ENCODE results near the gene NFKBIL1. TPM values are rescaled to one million over a fixed set of nuclear protein-coding genes. Genes with fewer than 3 reads are reported as not detected.
"Not testable (repeated sequence)": the region's sequence is repeated elsewhere in the genome, so short reads cannot be mapped to it uniquely, and the experiment has no call there.

Gene NFKBIL1
- total RNA-seq, 4 donors from 2014 or later: 23.7 to 34.0 (median 27.5) TPM

DNA sequence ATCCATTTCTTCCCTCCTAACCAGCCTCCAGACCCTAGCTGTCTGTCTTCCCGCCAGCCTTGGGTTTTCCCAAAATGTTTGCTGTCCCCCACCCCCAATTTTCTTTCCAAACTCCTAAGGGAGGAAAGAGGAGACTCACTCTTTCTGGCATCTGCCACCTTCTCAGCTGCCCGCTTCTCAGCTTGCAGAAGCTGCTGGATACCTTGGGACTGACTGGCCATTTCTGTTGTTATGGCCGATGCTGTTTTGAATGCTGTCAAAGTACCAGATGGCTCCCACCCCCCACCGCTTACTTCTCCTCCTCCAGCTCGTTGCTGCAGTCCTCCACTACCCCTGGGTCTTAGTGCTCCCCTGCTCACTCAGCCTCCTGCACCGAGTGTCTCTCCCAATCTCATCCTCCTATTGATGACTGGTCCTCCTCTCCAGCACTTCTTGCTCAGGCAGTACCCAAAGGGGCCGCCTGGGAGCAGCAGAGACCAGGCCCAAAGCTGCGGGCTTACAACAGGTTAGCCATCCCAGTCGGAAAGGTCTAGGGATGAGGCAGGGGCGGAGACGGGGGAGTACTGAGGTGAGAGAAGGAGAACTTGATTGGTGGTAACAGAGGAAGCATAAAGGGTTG lies 960 bp upstream of the NFKBIL1 start, which contains the start of gene ATP6V1G2:
Gene ATP6V1G2, minus strand, starts transcription at position 270 of the 619 bp plus-strand sequence. Its CDS starts 49 bp downstream, at position 221.
- Histone ChIP-seq H3K4me1 (peaks cover 17 to 18% of the 10 kb centered on the region in 2 donors), H3K36me3 (peaks cover 4 to 22% of the 10 kb centered on the region in 2 donors), H3K9me3 (no peaks in the 10 kb centered on the region), H3K4me3 (replicated peaks in 1 of 3) (peak within 1 kb of the TSS in 2 of 3 donors; percentile 7 to 25), H3K27ac (peak within 1 kb of the TSS; percentile 66 to 85 (median 66)), H3K27me3 (no peaks in the 10 kb centered on the region)
- WGBS, 2 donors: 5 to 6% methylated on average over 11 of the region's 11 CpGs
- DNase-seq: peak; percentile 90
- intact Hi-C loops (cut with DNase I): loop anchor here (5.0 to 10.0 kb wide), 2 partner anchors 51 to 52 kb away; partner anchors contain the start of gene MICB
- TF ChIP-seq, protein P1, sequence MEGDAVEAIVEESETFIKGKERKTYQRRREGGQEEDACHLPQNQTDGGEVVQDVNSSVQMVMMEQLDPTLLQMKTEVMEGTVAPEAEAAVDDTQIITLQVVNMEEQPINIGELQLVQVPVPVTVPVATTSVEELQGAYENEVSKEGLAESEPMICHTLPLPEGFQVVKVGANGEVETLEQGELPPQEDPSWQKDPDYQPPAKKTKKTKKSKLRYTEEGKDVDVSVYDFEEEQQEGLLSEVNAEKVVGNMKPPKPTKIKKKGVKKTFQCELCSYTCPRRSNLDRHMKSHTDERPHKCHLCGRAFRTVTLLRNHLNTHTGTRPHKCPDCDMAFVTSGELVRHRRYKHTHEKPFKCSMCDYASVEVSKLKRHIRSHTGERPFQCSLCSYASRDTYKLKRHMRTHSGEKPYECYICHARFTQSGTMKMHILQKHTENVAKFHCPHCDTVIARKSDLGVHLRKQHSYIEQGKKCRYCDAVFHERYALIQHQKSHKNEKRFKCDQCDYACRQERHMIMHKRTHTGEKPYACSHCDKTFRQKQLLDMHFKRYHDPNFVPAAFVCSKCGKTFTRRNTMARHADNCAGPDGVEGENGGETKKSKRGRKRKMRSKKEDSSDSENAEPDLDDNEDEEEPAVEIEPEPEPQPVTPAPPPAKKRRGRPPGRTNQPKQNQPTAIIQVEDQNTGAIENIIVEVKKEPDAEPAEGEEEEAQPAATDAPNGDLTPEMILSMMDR (IDR thresholded peaks at IDR 0.05): peak; percentile 72 to 98 (median 97)
- TF ChIP-seq POLR2A (IDR thresholded peaks at IDR 0.05): no peak

DNA sequence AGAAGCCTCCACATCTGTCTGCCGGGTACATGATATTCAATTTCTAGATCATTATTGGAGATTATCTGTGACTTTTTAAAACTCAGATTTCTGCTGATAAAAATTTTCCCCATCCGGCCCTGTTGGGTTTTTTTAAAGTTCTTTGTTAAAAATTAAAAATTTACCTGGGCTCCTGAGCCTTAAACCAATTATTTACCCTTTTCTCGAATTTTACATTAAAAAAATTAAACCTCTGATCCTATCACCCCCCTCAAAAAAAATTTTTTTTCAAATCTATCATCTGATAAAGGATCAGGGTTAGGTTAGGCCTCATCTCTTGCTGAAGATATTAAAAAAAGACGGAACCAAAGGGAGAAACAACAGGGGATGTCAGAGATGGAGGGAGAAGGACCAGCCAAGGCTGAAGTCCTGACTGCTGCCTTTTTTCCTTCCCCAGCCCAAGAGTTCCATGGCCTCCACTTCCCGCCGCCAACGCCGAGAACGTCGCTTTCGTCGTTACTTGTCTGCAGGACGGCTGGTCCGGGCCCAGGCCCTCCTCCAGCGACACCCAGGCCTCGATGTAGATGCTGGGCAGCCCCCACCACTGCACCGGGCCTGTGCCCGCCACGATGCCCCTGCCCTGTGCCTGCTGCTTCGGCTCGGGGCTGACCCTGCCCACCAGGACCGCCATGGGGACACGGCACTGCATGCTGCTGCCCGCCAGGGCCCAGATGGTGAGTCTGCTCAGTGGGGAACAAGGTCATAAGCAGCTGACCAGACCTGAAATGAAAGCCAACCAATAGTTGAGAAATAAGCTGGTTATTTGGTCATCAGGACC lies 527 bp downstream of the NFKBIL1 start:
- 72 to 78% methylated on average over 18 to 24 of the region's 24 CpGs for WGBS, 2 donors
- H3K9me3 ChIP-seq: no peaks in the 10 kb centered on the region
- H3K27ac ChIP-seq: peak overlapping the region; percentile 66 to 85 (median 66)
- H3K36me3 ChIP-seq: peaks cover 4 to 22% of the 10 kb centered on the region in 2 donors
- intact Hi-C loops (cut with DNase I): loop anchor here (5.0 to 10.0 kb wide), 2 partner anchors 49 to 53 kb away; partner anchors contain the start of gene MICB
- peak overlapping the region in 2 of 3 donors; percentile 7 to 25 for H3K4me3 ChIP-seq (replicated peaks in 1 of 3)
- DNase-seq: peak in 1 of 2 donors; percentile 12
- H3K4me1 ChIP-seq: peaks cover 13 to 14% of the 10 kb centered on the region in 2 donors
- no peak for TF ChIP-seq POLR2A (IDR thresholded peaks at IDR 0.05)
- no peaks in the 10 kb centered on the region for H3K27me3 ChIP-seq

DNA sequence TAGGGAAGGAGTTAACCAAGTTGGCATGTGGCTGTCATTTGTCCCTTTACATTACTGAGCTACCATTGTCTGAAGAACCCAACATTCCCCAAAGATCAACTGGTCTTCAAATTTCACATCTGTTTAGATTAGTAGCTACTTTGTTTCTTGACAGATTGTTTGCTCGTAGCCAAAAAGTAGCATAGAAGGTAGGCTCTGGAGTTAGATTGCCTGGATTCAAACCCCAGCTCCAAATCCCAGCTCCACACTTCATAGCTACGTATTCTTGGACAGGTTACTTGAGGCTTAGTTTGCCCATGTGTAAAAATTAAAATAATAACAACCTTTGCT lies 1.1 kb downstream of the NFKBIL1 start:
- Histone ChIP-seq H3K9me3 (no peaks in the 10 kb centered on the region), H3K27me3 (no peaks in the 10 kb centered on the region), H3K4me1 (peaks cover 11 to 13% of the 10 kb centered on the region in 2 donors), H3K36me3 (peaks cover 5 to 22% of the 10 kb centered on the region in 2 donors), H3K27ac (peak overlapping the region in 1 of 3 donors; percentile 85), H3K4me3 (replicated peaks in 1 of 3) (peak overlapping the region in 1 of 3 donors; percentile 25)
- no peak for DNase-seq
- TF ChIP-seq POLR2A (IDR thresholded peaks at IDR 0.05): no peak
- TF ChIP-seq, protein P1 (IDR thresholded peaks at IDR 0.05): no peak
- WGBS, 2 donors: 93 to 96% methylated on average over 2 of the region's 2 CpGs
- intact Hi-C loops (cut with DNase I): loop anchor here (5.0 to 10.0 kb wide), 2 partner anchors 49 to 54 kb away; partner anchors contain the start of gene MICB

DNA sequence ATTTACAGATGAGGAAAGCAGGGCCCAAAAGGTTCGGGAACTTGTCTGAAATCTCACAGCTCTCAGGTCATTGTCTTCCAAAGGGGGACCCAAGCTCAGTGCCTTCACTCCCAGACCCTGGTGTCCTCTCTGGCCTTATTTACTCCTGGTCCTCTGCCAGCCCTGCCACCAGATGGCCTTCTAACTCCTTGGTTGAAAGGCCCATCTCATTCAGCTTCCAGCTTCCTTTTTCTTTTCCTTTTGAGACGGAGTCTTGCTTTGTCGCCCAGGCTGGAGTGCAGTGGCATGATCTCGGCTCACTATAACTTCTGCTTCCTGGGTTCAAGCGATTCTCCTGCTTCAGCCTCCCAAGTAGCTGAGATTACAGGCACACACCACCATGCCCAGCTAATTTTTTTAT lies 4.0 kb downstream of the NFKBIL1 start:
- H3K9me3 ChIP-seq; H3K27ac ChIP-seq; intact Hi-C loops (cut with DNase I); H3K4me3 ChIP-seq (replicated peaks in 1 of 3); H3K27me3 ChIP-seq: not testable (repeated sequence)
- TF ChIP-seq, protein P1 (IDR thresholded peaks at IDR 0.05): peak in 3 of 6 experiments; percentile 5 to 15 (median 14)
- DNase-seq: peak; percentile 19 to 33
- 58 to 63% methylated on average over 5 of the region's 5 CpGs for WGBS, 2 donors
- Histone ChIP-seq H3K4me1 (peaks cover 11 to 13% of the 10 kb centered on the region in 2 donors), H3K36me3 (peaks cover 20 to 22% of the 10 kb centered on the region in 2 donors)

DNA sequence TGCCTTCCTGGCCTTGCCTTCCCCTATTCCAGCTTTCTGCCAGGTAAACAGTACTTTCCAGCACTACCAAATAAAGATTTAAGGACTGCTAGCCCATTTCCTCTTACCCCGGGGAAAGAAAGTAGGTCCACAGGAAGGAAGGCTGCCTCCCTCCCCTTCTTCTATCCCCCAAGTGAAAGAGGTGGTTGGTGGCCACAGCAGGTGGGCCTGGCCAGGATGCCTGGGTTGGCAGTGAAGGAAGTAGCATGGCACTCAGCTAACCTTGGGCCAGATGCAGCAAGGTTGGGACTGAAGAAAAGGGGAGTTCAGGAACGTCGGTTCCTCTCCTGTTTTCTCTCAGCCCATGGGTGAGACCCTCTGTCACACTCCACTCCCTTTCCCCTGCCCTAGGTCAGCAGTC lies 8.9 kb downstream of the NFKBIL1 start:
- H3K9me3 ChIP-seq: no peaks in the 10 kb centered on the region
- no peak for DNase-seq
- intact Hi-C loops (cut with DNase I): no loop called here
- no peak overlapping the region for H3K4me3 ChIP-seq (replicated peaks in 1 of 3)
- no peak for TF ChIP-seq POLR2A (IDR thresholded peaks at IDR 0.05)
- TF ChIP-seq, protein P1 (IDR thresholded peaks at IDR 0.05): no peak
- no peak overlapping the region for H3K27ac ChIP-seq
- H3K36me3 ChIP-seq: peaks cover 16 to 42% of the 10 kb centered on the region in 2 donors
- peaks cover 0 to 28% of the 10 kb centered on the region in 2 donors for H3K4me1 ChIP-seq
- 77% methylated on average over 3 of the region's 3 CpGs for WGBS, 2 donors
- H3K27me3 ChIP-seq: no peaks in the 10 kb centered on the region

All from thyroid gland (tissue), 4 donors.